Heart left ventricle (tissue), 16 donors: ENCODE measurements around the gene CASKIN1. TPM values are rescaled to one million over a fixed set of nuclear protein-coding genes. Genes with fewer than 3 reads are reported as not detected.

Source experiments
- ATAC-seq, 4 donors: fragments of 200-7000 bp; cut with Tn5 transposase; one replicate each; pipeline ENCODE4 v1.9.1; 2020 to 2022; ENCODE audit warnings: moderate library complexity in 4 of 4, mild to moderate bottlenecking in 3 of 4, moderate number of reproducible peaks in 1 of 4
- DNase-seq, 5 donors: peaks; one replicate each; pipeline ENCODE4 v3.0.0-alpha.2; 2020
- H3K27ac ChIP-seq, 12 donors: fragments of 200-600 bp; sonication (generic) in 4 of 12; one replicate each; pipeline versions ENCODE4 v1.5.0 to v1.8.0; 2016 to 2022; ENCODE audit warnings: mild to moderate bottlenecking in 2 of 12
- H3K27me3 ChIP-seq, 9 donors: fragments of 200-600 bp; sonication (generic) in 2 of 9; one replicate each; pipeline versions ENCODE4 v1.5.1 to v1.8.0; 2016 to 2022; ENCODE audit warnings: mild to moderate bottlenecking in 3 of 9
- H3K36me3 ChIP-seq, 9 donors: fragments of 200-600 bp; sonication (generic) in 2 of 9; one replicate each; pipeline versions ENCODE4 v1.5.0 to v1.8.0; 2018 to 2022; ENCODE audit warnings: mild to moderate bottlenecking in 2 of 9
- H3K4me1 ChIP-seq, 12 donors: fragments of 200-600 bp; sonication (generic) in 4 of 12; one replicate each; pipeline versions ENCODE4 v1.5.0 to v1.8.0; 2016 to 2022; ENCODE audit warnings: mild to moderate bottlenecking in 3 of 12
- H3K4me3 ChIP-seq, 12 donors: fragments of 200-600 bp; sonication (generic) in 4 of 12; one replicate each; pipeline versions ENCODE4 v1.5.0 to v1.8.0; 2017 to 2022; ENCODE audit warnings: mild to moderate bottlenecking in 9 of 12, moderate library complexity in 4 of 12
- H3K9me3 ChIP-seq, 12 donors: fragments of 200-600 bp; sonication (generic) in 4 of 12; one replicate each; pipeline versions ENCODE4 v1.5.0 to v1.8.0; 2016 to 2022; ENCODE audit warnings: mild to moderate bottlenecking in 1 of 12
- CTCF ChIP-seq, 12 donors: fragments of 200-600 bp; sonication (generic) in 4 of 12; IDR thresholded peaks; one replicate each; pipeline versions ENCODE4 v1.5.0 to v1.8.0; 2018 to 2022; ENCODE audit warnings: antibody characterized with exemption in 12 of 12, mild to moderate bottlenecking in 5 of 12
- POLR2A ChIP-seq, 2 donors: fragments of 450-650 bp; IDR thresholded peaks; one replicate each; pipeline ENCODE4 v1.6.1; 2017; ENCODE audit warnings: antibody characterized with exemption in 2 of 2, mild to moderate bottlenecking in 2 of 2, moderate library complexity in 2 of 2
- WGBS, 4 donors: extraction: QIAGEN DNeasy Blood & Tissue Kit in 2 of 4; methylation state at CpG; one replicate each; pipeline versions ENCODE4 v1.1.5 to v1.1.7; 2013 to 2018; 5-methylcytosine and 5-hydroxymethylcytosine counted together
- intact Hi-C, 10 donors: fragments of 100-400 bp; cut with DNase I; formaldehyde crosslinking; loops; one replicate each; pipeline versions ENCODE4 v1.11.1 to v1.14.2; 2022
- polyA plus RNA-seq, 2 donors: library from polyadenylated mRNA; stranded (reverse); fragments of 200-250 nt; gene quantifications; one replicate each; pipeline ENCODE4 v1.2.3, GENCODE V29; 2013
- total RNA-seq, 9 donors: library from RNA; depleted of rRNA in 2 of 9; stranded (reverse); fragments of >200 nt in 2 of 9; fragmentation: NEBNext Ultra II Directional in 3 of 9; extraction: Animal tissue kit (Norgen Biotek cat#: 25700) in 3 of 9; gene quantifications; one replicate each; pipeline versions ENCODE4 v1.1.0 to v1.2.4, GENCODE V29; 2016 to 2023
- donor health status: ischemic (EF 13 %, LVEDD 7.1; RV severe dilation, severe dysfunction).
- donor health status: healthy with polysubstance abuse.
- donor health status: DM: no; HTN: yes; CAD: no.
- donor health status: DM: no; HTN: no; CAD: no.
- donor health status: ischemic (EF 25% LVEDD 6.9; RV normal size, moderate dysfunction).
- donor health status: ischemic (EF 25% LVEDD 5.7; RV mildly dilated, moderate dysfunction).
- donor health status: healthy.
- donor health status: DM: yes; HTN: yes; CAD: no.
- donor health status: ischemic (EF 35%, LVEDD 5.7; RV mildly dilated, moderate dysfunction).
- donor health status: nonischemic (EF 11% LVEDD 7.7; RV severe dilation, severe dysfunction).
- donor health status: DM: yes; HTN: yes; CAD: no.
- donor health status: PGD.
- donor health status: ischemic (EF 29% LVEDD 5.4; RV normal size, mild dysfunction).
- donor health status: nonischemic (EF 23%, LVEDD 6.1; RV moderate dilation, normal function).

The CASKIN1 gene
- total and polyA plus RNA-seq, 11 donors: 0.37 to 7.0 (median 2.1) TPM

GRCh38 chr16:2196981-2197511, 641 bp upstream of the CASKIN1 start:
- Histone ChIP-seq H3K4me1 (peaks cover 0 to 19% (median 8%) of the 10 kb centered on the region in 12 donors), H3K4me3 (peak overlapping the region in 8 of 12 donors; percentile 4 to 63 (median 34)), H3K36me3 (no peaks in the 10 kb centered on the region), H3K27me3 (peaks cover 8 to 45% (median 23%) of the 10 kb centered on the region in 9 donors), H3K27ac (no peak overlapping the region), H3K9me3 (no peaks in the 10 kb centered on the region)
- TF ChIP-seq CTCF (IDR thresholded peaks at IDR 0.05) (no peak), POLR2A (IDR thresholded peaks at IDR 0.05) (no peak)
- intact Hi-C loops: loop anchor here in 1 of 10 donors (10.0 kb wide), 1 partner anchor 298 kb away; no protein-coding TSS in a partner anchor
- DNase-seq (no peak), ATAC-seq (no peak)
- WGBS, 4 donors: 11 to 40% (median 28%) methylated on average over 16 to 32 of the region's 32 CpGs

GRCh38 chr16:2195322-2196161, 863 bp downstream of the CASKIN1 start:
- WGBS, 4 donors: 5 to 10% (median 7%) methylated on average over 2 to 49 of the region's 49 CpGs
- Histone ChIP-seq H3K36me3 (no peaks in the 10 kb centered on the region), H3K9me3 (no peaks in the 10 kb centered on the region), H3K27me3 (peaks cover 8 to 45% (median 23%) of the 10 kb centered on the region in 9 donors), H3K27ac (no peak overlapping the region), H3K4me3 (peak overlapping the region; percentile 12 to 63 (median 38)), H3K4me1 (peaks cover 0 to 24% (median 8%) of the 10 kb centered on the region in 12 donors)
- no peak for DNase-seq
- intact Hi-C loops: loop anchor here in 1 of 10 donors (10.0 kb wide), 1 partner anchor 299 kb away; no protein-coding TSS in a partner anchor
- ATAC-seq: peak in 1 of 4 donors; percentile 3
- no peak for TF ChIP-seq CTCF (IDR thresholded peaks at IDR 0.05)
- TF ChIP-seq POLR2A (IDR thresholded peaks at IDR 0.05): no peak

- TF ChIP-seq POLR2A (IDR thresholded peaks at IDR 0.05) (no peak), CTCF (IDR thresholded peaks at IDR 0.05) (peak in 7 of 12 donors; percentile 11 to 40 (median 19))
- Histone ChIP-seq H3K9me3 (no peaks in the 10 kb centered on the region), H3K27ac (no peak overlapping the region), H3K4me1 (peaks cover 0 to 24% (median 8%) of the 10 kb centered on the region in 12 donors), H3K27me3 (peaks cover 8 to 45% (median 23%) of the 10 kb centered on the region in 9 donors), H3K4me3 (no peak overlapping the region), H3K36me3 (no peaks in the 10 kb centered on the region)
- intact Hi-C loops: loop anchor here in 1 of 10 donors (10.0 kb wide), 1 partner anchor 300 kb away; no protein-coding TSS in a partner anchor
- DNase-seq: no peak
- 29 to 46% (median 36%) methylated on average over 7 to 10 of the region's 10 CpGs for WGBS, 4 donors
- ATAC-seq: peak in 3 of 4 donors; percentile 31 to 41 (median 31)
Measured at GRCh38 chr16:2194852-2195321, 1.5 kb downstream of the CASKIN1 start.
